Activated naive CD8-positive, alpha-beta T cell treated with anti-CD3 and anti-CD28 coated beads, Interleukin-2, amount 50 U/mL, for 16 hours (primary cell): Measurements from ENCODE around the gene MYL1.

Experiments
- DNase-seq: peaks from one replicate; pipeline ENCODE4 v3.0.0-alpha.2; 2020; ENCODE audit warnings: low read depth, low spot score

The MYL1 gene

GRCh38 chr2:210267698-210268097, 47.3 kb downstream of the MYL1 start:
- DNase-seq = no peak

- no peak for DNase-seq
These were observed 50.7 kb downstream of the MYL1 start for GRCh38 chr2:210264282-210264681.

DNA sequence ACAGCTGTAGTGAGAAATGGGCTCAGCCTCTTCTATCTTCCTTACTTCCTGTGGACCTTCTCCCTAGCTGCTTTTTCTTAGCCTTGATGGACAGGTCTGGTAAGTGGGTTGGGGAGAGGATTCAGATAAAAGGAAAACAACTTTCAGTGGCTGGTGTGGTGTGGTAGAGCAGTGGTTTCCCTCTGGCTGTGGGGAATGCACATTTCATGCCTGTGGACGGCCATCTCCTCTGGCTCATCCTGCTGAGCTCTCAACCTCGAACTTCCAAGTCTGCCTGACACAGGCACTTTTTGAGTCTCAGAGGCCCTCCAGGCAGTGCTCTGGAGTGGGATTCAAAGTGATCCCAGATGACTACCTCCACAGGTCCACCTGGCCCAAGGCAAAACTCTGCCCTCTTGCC, 51.1 kb downstream of the MYL1 start:
- DNase-seq = no peak

DNA sequence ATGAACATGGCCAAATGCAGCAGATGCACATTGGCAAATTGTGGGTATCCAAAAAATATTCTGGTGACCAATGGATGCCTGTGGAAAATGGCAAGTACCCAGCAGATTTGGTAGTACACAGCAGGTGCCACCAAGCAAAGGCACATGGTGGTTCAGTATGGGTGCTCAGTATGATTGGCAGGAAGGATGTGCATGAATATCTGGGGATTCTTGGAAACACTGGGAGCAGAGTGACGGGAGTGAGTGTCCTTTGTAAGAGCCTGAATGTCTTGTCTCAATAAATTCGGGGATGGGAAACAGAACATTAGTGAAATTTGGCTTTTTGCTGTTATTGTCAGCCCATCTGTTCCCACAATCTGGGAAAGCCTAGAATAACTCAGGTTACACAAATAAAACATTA, 52.9 kb downstream of the MYL1 start:
- no peak for DNase-seq

DNA sequence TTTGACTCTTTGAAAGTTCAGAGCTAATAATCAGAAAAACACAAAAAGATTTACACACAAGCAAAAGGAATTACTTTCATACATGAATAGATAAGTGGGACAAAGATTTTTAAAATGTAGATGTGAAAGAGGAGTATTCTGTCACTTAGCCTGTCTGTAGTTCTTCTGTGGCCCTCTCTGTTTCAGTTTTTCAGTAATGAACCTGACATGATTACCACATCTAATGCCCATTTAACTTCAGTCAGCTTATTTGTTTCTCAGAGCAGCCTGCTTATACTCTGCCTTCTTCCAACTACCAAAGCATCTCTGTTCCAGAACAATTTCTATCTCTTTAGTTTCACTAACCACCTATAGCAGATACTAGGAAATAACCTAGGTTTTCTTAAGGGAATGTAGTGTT, 55.3 kb downstream of the MYL1 start:
- no peak for DNase-seq

GRCh38 chr2:210252699-210253606, 62.0 kb downstream of the MYL1 start:
- DNase-seq = no peak

DNA sequence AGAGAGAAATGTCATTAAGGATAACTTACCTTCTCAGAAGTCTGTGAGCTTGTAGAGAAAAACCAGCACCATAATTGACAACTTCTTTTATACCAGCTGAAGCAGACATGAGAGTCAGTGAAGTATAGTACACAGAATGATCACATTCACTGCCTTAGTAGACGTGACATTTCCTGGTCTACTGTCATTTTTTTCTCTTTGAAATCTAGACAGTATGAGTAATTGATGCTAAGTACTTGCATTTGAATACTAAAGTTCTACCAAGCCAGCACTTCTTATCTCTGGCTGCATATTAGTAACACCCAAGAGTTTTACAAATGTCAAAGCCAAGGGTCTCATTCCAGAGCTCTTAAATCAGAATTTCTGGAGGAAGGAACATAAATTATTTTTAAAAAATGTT, 64.4 kb downstream of the MYL1 start:
- DNase-seq = no peak
